ENCODE measurements around the gene DGKB.

The DGKB gene

DNA sequence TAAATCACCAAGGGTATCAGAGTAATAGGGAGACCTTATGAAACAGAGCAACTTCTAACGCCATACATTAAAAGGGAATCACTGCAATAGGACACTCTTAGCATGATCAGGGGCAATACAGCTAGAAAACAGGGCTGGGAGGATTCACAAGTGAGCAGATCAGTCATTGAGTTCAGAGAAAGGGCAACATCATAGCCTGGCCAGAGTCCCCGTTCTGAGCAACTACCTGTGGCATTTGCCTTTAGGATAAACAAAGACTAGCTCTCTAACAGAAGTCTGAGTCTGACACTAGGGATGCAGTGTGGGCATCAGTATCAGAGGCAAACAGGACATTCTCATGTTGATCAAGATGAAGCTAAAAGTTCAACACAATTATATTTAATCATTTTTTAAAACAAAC, 297.9 kb downstream of the DGKB start:
- DNase-seq (ENCODE audit: low read depth, low spot score), result no peak
- Histone ChIP-seq H3K9ac (ENCODE audit: insufficient read length, low read depth) (no peak overlapping the region), H3K9me3 (ENCODE audit: insufficient read depth, low read length) (no peaks in the 10 kb centered on the region), H3K4me1 (ENCODE audit: insufficient read depth, insufficient read length) (no peaks in the 10 kb centered on the region), H3K36me3 (ENCODE audit: insufficient read depth, insufficient read length, low read length) (no peaks in the 10 kb centered on the region), H3K27me3 (ENCODE audit: insufficient read depth, insufficient read length) (no peaks in the 10 kb centered on the region), H3K4me3 (ENCODE audit: insufficient read length, low read depth) (no peak overlapping the region)
- TF ChIP-seq YY1 (IDR thresholded peaks at IDR 0.05; ENCODE audit: insufficient read depth, insufficient read length) (no peak), ZNF274 (IDR thresholded peaks at IDR 0.05; ENCODE audit: low read depth, low read length) (no peak), SUZ12 (IDR thresholded peaks at IDR 0.05; ENCODE audit: extremely low read depth, insufficient read depth, insufficient read length) (no peak)

DNA sequence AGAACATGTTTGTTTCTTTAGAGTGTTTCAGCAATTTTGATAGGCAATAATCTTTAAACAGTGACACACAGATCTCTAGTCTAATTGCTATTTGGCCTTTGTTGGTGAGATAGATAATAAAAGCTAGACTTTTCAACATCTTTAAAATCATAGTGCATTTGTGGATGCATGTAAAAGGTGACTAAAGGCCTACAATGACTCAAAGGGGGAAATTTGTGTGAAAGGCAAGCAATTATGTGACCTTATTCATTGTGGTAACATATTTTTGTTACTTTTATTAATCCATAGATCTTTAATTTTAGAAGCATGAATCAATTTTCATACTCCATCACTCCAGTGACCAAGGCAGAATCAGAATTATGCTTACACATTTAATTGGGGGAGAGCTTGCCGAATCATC, 299.7 kb downstream of the DGKB start:
- Histone ChIP-seq H3K27me3 (ENCODE audit: insufficient read depth, insufficient read length) (no peaks in the 10 kb centered on the region), H3K4me1 (ENCODE audit: insufficient read depth, insufficient read length) (no peaks in the 10 kb centered on the region), H3K36me3 (ENCODE audit: insufficient read depth, insufficient read length, low read length) (no peaks in the 10 kb centered on the region), H3K9ac (ENCODE audit: insufficient read length, low read depth) (no peak overlapping the region), H3K4me3 (ENCODE audit: insufficient read length, low read depth) (no peak overlapping the region), H3K9me3 (ENCODE audit: insufficient read depth, low read length) (no peaks in the 10 kb centered on the region)
- DNase-seq (ENCODE audit: low read depth, low spot score), result no peak
- no peak for TF ChIP-seq ZNF274 (IDR thresholded peaks at IDR 0.05; ENCODE audit: low read depth, low read length)
- TF ChIP-seq SUZ12 (IDR thresholded peaks at IDR 0.05; ENCODE audit: extremely low read depth, insufficient read depth, insufficient read length), result no peak
- no peak for TF ChIP-seq YY1 (IDR thresholded peaks at IDR 0.05; ENCODE audit: insufficient read depth, insufficient read length)

DNA sequence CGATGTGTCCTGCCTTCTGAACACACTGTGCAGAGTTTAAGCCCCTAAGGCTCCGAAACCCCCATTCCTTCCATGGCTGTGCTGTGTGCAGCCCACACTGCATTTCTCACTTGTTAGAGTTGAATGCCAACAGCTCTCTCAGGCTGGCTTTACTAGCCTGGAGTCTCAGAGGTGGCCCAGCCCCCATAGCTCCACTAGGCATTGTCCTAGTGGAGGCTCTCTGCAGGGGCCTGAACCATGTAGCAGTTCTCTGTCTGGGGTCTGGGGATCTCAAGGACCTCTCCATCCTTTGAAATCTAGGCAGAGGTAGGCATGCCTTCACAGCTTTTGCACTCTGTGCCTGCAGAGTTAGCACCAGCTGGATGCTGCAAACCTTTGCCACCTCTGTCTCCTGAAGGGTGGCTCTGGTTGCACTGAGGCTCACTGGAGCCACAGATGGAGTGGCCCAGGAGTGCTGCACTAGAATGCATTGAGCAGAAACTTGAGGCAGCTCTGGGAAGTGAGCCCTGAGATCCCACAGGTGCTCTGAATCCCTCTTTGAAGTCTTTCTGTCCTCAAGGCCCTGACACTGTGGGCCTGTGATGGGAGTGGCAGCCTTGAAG, 301.7 kb downstream of the DGKB start:
- Histone ChIP-seq H3K36me3 (ENCODE audit: insufficient read depth, insufficient read length, low read length) (no peaks in the 10 kb centered on the region), H3K27me3 (ENCODE audit: insufficient read depth, insufficient read length) (no peaks in the 10 kb centered on the region), H3K4me3 (ENCODE audit: insufficient read length, low read depth) (no peak overlapping the region), H3K4me1 (ENCODE audit: insufficient read depth, insufficient read length) (no peaks in the 10 kb centered on the region), H3K9me3 (ENCODE audit: insufficient read depth, low read length) (no peaks in the 10 kb centered on the region), H3K9ac (ENCODE audit: insufficient read length, low read depth) (no peak overlapping the region)
- no peak for DNase-seq (ENCODE audit: low read depth, low spot score)
- TF ChIP-seq YY1 (IDR thresholded peaks at IDR 0.05; ENCODE audit: insufficient read depth, insufficient read length) (no peak), SUZ12 (IDR thresholded peaks at IDR 0.05; ENCODE audit: extremely low read depth, insufficient read depth, insufficient read length) (no peak), ZNF274 (IDR thresholded peaks at IDR 0.05; ENCODE audit: low read depth, low read length) (no peak)

DNA sequence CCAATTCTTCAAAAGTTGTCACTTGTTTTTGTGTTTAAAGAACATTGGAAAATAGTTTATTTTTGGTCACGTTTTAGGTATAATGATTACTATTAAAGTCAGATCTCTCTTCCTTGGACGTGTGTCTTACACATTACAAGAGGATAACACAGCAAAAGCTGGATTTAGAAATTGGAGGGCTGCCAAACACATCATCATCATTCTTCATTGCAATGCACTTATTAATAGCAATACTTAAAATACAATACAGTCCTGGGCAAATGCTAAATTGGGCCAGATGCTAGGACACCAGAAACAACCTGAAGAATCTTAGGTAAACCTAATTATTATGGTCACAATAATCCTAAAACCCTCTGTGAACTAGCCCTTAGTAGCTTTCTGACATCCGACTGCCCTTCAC, 303.6 kb downstream of the DGKB start:
- Histone ChIP-seq H3K9me3 (ENCODE audit: insufficient read depth, low read length) (no peaks in the 10 kb centered on the region), H3K36me3 (ENCODE audit: insufficient read depth, insufficient read length, low read length) (no peaks in the 10 kb centered on the region), H3K4me3 (ENCODE audit: insufficient read length, low read depth) (no peak overlapping the region), H3K9ac (ENCODE audit: insufficient read length, low read depth) (no peak overlapping the region), H3K27me3 (ENCODE audit: insufficient read depth, insufficient read length) (no peaks in the 10 kb centered on the region), H3K4me1 (ENCODE audit: insufficient read depth, insufficient read length) (no peaks in the 10 kb centered on the region)
- no peak for DNase-seq (ENCODE audit: low read depth, low spot score)
- TF ChIP-seq SUZ12 (IDR thresholded peaks at IDR 0.05; ENCODE audit: extremely low read depth, insufficient read depth, insufficient read length) (no peak), YY1 (IDR thresholded peaks at IDR 0.05; ENCODE audit: insufficient read depth, insufficient read length) (no peak), ZNF274 (IDR thresholded peaks at IDR 0.05; ENCODE audit: low read depth, low read length) (no peak)

DNA sequence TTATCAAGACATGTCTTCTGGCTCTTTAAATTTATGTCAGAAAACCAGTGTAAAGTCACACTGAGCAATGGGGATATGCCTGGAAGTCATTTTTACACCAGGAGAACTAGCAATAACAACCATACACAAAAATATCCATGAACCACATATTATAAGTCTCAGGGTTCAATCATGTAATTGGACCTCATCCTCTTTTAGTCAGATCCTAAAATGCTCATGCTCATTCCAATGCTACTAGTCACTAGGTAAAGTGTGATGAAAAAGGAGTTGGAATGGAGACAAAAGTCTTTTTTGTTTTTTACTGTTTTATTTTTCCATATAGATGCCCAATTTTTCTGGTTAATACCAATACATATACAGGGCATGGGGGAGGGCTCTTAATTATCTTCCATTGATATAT, 306.1 kb downstream of the DGKB start:
- no peaks in the 10 kb centered on the region for H3K4me1 ChIP-seq (ENCODE audit: insufficient read depth, insufficient read length)
- no peak for TF ChIP-seq YY1 (IDR thresholded peaks at IDR 0.05; ENCODE audit: insufficient read depth, insufficient read length)
- no peak for TF ChIP-seq ZNF274 (IDR thresholded peaks at IDR 0.05; ENCODE audit: low read depth, low read length)
- TF ChIP-seq SUZ12 (IDR thresholded peaks at IDR 0.05; ENCODE audit: extremely low read depth, insufficient read depth, insufficient read length), result no peak
- H3K27me3 ChIP-seq (ENCODE audit: insufficient read depth, insufficient read length), result no peaks in the 10 kb centered on the region
- H3K9me3 ChIP-seq (ENCODE audit: insufficient read depth, low read length), result no peaks in the 10 kb centered on the region
- no peak for DNase-seq (ENCODE audit: low read depth, low spot score)
- H3K9ac ChIP-seq (ENCODE audit: insufficient read length, low read depth), result no peak overlapping the region
- H3K4me3 ChIP-seq (ENCODE audit: insufficient read length, low read depth), result no peak overlapping the region
- H3K36me3 ChIP-seq (ENCODE audit: insufficient read depth, insufficient read length, low read length), result no peaks in the 10 kb centered on the region

DNA sequence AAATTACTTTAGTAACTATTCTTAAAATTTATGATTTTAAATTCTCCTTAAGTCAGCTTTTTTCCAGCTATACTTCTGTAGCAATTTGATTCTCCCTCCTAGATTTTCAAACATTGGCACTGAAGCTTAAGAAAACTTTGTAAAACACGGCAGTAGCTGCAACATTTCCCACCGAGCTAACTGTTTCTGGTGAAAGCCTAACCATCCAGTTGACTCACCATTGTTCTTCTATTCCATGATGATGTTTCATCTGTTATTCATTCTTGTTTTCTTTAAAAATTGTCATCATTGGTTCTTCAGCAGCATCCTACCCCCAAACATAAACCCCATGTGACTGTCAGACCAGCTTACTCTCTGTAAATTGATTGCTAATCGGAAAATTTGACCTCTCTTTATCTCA, 312.3 kb downstream of the DGKB start:
- Histone ChIP-seq H3K9ac (ENCODE audit: insufficient read length, low read depth) (no peak overlapping the region), H3K4me1 (ENCODE audit: insufficient read depth, insufficient read length) (no peaks in the 10 kb centered on the region), H3K4me3 (ENCODE audit: insufficient read length, low read depth) (no peak overlapping the region), H3K36me3 (ENCODE audit: insufficient read depth, insufficient read length, low read length) (no peaks in the 10 kb centered on the region), H3K9me3 (ENCODE audit: insufficient read depth, low read length) (peaks cover 7% of the 10 kb centered on the region), H3K27me3 (ENCODE audit: insufficient read depth, insufficient read length) (no peaks in the 10 kb centered on the region)
- TF ChIP-seq YY1 (IDR thresholded peaks at IDR 0.05; ENCODE audit: insufficient read depth, insufficient read length) (no peak), ZNF274 (IDR thresholded peaks at IDR 0.05; ENCODE audit: low read depth, low read length) (no peak), SUZ12 (IDR thresholded peaks at IDR 0.05; ENCODE audit: extremely low read depth, insufficient read depth, insufficient read length) (no peak)
- DNase-seq (ENCODE audit: low read depth, low spot score), result no peak

DNA sequence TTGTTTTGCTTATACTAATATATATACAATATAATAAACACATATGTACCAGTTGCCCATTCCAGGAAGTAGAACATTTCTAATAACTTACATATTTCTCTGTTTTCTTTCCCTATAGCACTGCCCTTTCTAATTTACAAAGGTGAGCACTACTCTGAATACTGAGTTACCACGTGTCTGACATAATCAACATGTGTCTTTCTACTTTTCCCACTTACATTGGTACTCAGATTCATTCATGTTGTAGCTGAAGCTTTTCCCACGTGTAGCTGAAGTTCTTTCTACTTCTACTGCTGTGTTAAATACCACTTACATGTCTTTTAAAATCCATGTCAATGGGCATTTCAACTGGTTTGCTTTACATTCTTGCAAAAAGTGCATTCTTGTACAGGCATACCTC, 317.3 kb downstream of the DGKB start:
- H3K27me3 ChIP-seq (ENCODE audit: insufficient read depth, insufficient read length), result no peaks in the 10 kb centered on the region
- H3K36me3 ChIP-seq (ENCODE audit: insufficient read depth, insufficient read length, low read length), result no peaks in the 10 kb centered on the region
- no peaks in the 10 kb centered on the region for H3K4me1 ChIP-seq (ENCODE audit: insufficient read depth, insufficient read length)
- TF ChIP-seq ZNF274 (IDR thresholded peaks at IDR 0.05; ENCODE audit: low read depth, low read length) (no peak), SUZ12 (IDR thresholded peaks at IDR 0.05; ENCODE audit: extremely low read depth, insufficient read depth, insufficient read length) (no peak), YY1 (IDR thresholded peaks at IDR 0.05; ENCODE audit: insufficient read depth, insufficient read length) (no peak)
- no peak overlapping the region for H3K9ac ChIP-seq (ENCODE audit: insufficient read length, low read depth)
- no peak overlapping the region for H3K4me3 ChIP-seq (ENCODE audit: insufficient read length, low read depth)
- peaks cover 12% of the 10 kb centered on the region for H3K9me3 ChIP-seq (ENCODE audit: insufficient read depth, low read length)
- DNase-seq (ENCODE audit: low read depth, low spot score), result no peak

All from NT2/D1 (cell line).